ENCODE measurements around the gene OOSP1.
"Not testable (repeated sequence)": the region's sequence is repeated elsewhere in the genome, so short reads cannot be mapped to it uniquely, and the experiment has no call there.

Gene OOSP1, protein sequence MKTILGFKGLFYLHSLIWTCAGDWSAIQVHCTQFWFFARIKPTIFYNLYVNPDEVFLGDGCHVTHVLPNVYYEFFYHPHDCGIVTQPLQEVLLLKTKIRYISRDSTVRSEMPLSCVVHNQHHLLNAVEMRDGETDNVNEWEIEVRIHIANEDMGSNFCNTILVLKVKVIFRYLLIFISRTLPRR

DNA sequence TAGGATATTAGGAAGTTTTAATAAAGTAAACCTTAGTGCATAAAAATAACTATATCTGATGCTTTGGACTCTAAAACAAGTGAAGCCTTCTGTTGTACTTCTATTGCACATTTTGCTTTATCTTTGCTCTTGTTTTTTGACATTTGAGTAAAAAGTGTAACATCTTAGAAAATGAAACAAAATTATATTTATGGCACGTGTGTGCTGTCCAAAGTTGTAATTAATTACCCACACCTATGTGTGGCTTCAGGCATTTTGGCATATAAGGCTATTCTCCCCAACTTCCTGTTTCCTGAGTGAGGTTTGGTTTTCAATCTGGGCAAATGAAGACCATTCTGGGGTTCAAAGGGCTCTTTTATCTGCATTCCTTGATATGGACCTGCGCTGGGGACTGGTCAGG lies at the start of gene OOSP1:
Gene OOSP1 (plus strand): TSS at position 301 of the 400 bp plus-strand sequence. CDS start 23 bp downstream, at position 324.
- Histone ChIP-seq H3K27me3 (no peaks in the 10 kb centered on the region), H4K20me1 (no peaks in the 10 kb centered on the region), H3K36me3 (no peaks in the 10 kb centered on the region), H3K27ac (no peak within 1 kb of the TSS), H3K9me3 (no peaks in the 10 kb centered on the region), H3K4me3 (no peak within 1 kb of the TSS), H3K4me1 (no peaks in the 10 kb centered on the region), H3K4me2 (no peak within 1 kb of the TSS), H3K9ac (no peak within 1 kb of the TSS)
- no peak for TF ChIP-seq Cebpa-rat (IDR thresholded peaks at IDR 0.05)

DNA sequence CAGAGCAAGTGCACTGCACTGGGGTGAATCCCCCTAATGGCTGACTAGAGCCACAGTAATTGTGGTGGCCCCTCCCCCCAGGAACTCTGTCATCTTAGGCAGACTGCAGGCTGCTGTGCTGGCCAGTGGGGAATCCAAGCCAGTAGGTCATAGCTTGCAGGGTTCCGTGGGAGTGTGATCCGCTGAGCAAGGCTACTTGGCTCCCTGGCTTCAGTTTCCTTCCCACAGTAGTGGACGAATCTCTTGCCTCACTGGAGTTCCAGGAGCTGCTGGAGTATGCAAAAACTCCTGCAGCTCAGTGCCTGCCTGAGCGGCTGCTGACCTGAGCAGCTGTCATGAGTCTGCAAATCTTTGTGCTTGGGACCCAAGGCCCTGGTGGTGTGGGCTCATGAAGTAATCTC lies 46.5 kb upstream of the OOSP1 start:
- Histone ChIP-seq H4K20me1 (no peaks in the 10 kb centered on the region), H3K9me3 (peaks cover 35% of the 10 kb centered on the region), H3K27ac (no peak overlapping the region), H3K9ac (no peak overlapping the region), H3K27me3 (no peaks in the 10 kb centered on the region), H3K4me2 (no peak overlapping the region), H3K4me3 (no peak overlapping the region), H3K4me1 (no peaks in the 10 kb centered on the region), H3K36me3 (no peaks in the 10 kb centered on the region)
- TF ChIP-seq Cebpa-rat (IDR thresholded peaks at IDR 0.05): no peak

DNA sequence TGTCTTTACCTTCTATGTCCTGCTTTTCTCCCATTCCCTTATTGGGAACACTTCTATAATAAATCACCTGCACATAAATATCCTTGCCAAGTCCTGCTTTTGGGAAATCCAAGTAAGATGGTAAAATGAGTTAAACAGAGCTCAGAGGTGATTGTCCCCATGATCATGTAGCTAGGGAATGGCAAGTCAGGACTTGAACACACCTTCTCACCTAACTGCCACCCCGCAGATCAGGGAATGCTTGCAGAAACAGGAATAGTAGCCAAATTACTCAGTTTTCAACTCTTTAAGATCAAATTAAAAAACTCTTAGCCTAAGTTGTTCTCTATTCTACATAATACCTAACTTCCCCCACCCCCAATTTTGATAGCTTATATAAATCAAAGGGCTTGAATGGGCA lies 43.6 kb upstream of the OOSP1 start:
- TF ChIP-seq Cebpa-rat (IDR thresholded peaks at IDR 0.05): no peak
- H3K27me3 ChIP-seq: no peaks in the 10 kb centered on the region
- no peak overlapping the region for H3K4me3 ChIP-seq
- no peak overlapping the region for H3K4me2 ChIP-seq
- H3K9ac ChIP-seq: no peak overlapping the region
- H3K4me1 ChIP-seq: no peaks in the 10 kb centered on the region
- no peak overlapping the region for H3K27ac ChIP-seq
- no peaks in the 10 kb centered on the region for H3K36me3 ChIP-seq
- H3K9me3 ChIP-seq: peaks cover 16% of the 10 kb centered on the region
- no peaks in the 10 kb centered on the region for H4K20me1 ChIP-seq

DNA sequence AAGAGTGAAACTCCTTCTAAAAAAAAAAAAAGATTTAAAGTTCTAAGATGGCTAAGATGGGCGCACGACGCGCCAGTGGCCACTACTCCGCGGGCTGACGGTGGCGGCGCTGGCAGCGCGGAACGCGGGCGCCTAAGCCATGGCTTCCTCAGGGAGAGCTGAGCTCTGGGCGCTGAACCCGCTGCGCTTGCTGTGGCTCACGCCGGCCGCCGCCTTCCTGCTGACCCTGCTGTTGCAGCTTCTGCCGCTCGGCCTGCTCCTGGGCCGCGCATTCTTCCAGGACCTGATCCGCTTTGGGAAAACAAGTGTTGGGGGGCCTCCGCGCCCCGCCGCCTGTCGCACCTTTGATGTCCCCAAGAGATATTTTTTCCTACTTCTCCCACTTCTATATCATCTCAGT lies 40.2 kb upstream of the OOSP1 start:
- peaks cover 6% of the 10 kb centered on the region for H3K9me3 ChIP-seq
- TF ChIP-seq Cebpa-rat (IDR thresholded peaks at IDR 0.05): no peak
- no peaks in the 10 kb centered on the region for H3K4me1 ChIP-seq
- H3K36me3 ChIP-seq: no peaks in the 10 kb centered on the region
- H3K4me3 ChIP-seq: no peak overlapping the region
- no peaks in the 10 kb centered on the region for H3K27me3 ChIP-seq
- no peaks in the 10 kb centered on the region for H4K20me1 ChIP-seq
- no peak overlapping the region for H3K4me2 ChIP-seq
- no peak overlapping the region for H3K27ac ChIP-seq
- no peak overlapping the region for H3K9ac ChIP-seq

DNA sequence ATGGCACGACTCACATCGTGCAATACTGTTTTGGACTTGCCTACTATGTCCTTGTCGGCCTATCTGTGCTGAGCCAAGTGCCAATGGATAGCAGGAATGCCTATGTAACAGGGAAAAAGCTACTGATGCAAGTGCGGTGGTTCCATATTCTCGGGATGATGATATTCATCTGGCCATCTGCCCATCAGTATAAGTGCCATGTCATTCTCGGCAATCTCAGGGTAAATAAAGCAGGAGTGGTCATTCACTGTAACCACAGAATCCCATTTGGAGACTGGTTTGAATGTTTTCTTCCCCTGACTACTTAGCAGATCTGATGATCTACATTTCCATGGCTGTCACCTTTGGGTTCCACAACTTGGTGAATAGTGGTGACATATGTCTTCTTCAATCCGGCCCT lies 39.6 kb upstream of the OOSP1 start:
- Histone ChIP-seq H3K36me3 (no peaks in the 10 kb centered on the region), H3K9ac (no peak overlapping the region), H3K4me1 (no peaks in the 10 kb centered on the region), H3K27ac (no peak overlapping the region), H4K20me1 (no peaks in the 10 kb centered on the region), H3K4me3 (no peak overlapping the region), H3K4me2 (no peak overlapping the region), H3K27me3 (no peaks in the 10 kb centered on the region), H3K9me3 (peaks cover 6% of the 10 kb centered on the region)
- TF ChIP-seq Cebpa-rat (IDR thresholded peaks at IDR 0.05): no peak

DNA sequence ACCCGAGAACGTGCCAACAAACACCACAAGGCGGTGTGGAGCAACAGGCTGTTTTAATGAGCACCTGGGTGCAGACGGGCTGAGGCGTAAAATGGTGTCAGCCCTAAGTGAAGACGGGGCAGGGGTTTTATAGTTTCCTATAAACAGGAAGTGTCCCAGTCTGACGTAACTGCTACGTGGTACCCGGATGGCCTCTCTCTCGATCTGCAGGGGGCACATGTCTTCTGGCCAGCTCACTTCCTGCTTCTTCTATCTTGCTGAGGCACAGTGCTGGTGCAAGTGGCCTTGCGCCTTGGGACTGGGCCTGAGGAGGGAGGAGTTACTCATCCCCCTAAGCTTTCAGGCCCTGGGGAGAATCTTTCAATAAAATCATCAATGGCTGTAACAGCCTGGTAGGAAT lies 38.7 kb upstream of the OOSP1 start:
- Histone ChIP-seq H4K20me1 (no peaks in the 10 kb centered on the region), H3K36me3 (no peaks in the 10 kb centered on the region), H3K27ac (no peak overlapping the region), H3K4me2 (no peak overlapping the region), H3K27me3 (no peaks in the 10 kb centered on the region), H3K4me3 (no peak overlapping the region), H3K9ac (no peak overlapping the region), H3K9me3 (peaks cover 6% of the 10 kb centered on the region), H3K4me1 (no peaks in the 10 kb centered on the region)
- TF ChIP-seq Cebpa-rat (IDR thresholded peaks at IDR 0.05): no peak

DNA sequence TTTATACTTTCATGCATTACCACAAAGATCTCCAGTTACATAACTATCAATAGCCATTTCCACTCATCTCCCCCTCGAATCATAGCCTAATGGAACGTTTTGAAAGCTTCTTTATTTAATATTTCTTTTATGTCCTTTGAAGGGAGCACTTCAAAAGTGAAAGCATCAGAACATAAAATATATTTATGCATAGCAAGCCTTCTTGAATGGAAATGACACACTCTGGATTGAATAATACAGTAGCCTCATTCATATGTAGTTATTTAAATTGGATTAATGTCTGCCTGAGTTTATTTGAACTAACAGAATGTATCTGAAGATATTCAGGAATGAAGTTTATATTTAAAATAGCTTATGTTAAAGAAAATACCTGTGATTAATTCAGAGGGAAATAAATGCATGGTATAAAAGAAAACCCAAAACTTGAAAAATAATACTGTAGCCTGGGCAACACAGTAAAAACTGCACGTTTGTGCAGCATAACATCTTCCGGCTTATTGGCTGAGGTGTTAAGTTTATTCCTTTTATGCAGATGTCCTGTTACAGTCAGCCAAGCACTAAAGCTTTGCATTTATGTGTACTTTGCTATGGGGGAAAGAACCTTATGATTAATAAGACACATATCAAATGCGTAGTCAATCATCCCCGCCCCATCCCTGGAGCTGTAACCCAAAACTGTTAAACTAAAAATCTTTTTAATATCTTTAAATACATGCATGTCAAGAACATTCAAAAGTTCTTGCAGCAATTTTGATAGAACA lies 37.7 kb upstream of the OOSP1 start:
- H3K4me3 ChIP-seq: no peak overlapping the region
- no peak overlapping the region for H3K9ac ChIP-seq
- peaks cover 6% of the 10 kb centered on the region for H3K9me3 ChIP-seq
- no peak for TF ChIP-seq Cebpa-rat (IDR thresholded peaks at IDR 0.05)
- no peaks in the 10 kb centered on the region for H4K20me1 ChIP-seq
- no peaks in the 10 kb centered on the region for H3K36me3 ChIP-seq
- no peaks in the 10 kb centered on the region for H3K27me3 ChIP-seq
- no peak overlapping the region for H3K4me2 ChIP-seq
- no peaks in the 10 kb centered on the region for H3K4me1 ChIP-seq
- H3K27ac ChIP-seq: no peak overlapping the region

DNA sequence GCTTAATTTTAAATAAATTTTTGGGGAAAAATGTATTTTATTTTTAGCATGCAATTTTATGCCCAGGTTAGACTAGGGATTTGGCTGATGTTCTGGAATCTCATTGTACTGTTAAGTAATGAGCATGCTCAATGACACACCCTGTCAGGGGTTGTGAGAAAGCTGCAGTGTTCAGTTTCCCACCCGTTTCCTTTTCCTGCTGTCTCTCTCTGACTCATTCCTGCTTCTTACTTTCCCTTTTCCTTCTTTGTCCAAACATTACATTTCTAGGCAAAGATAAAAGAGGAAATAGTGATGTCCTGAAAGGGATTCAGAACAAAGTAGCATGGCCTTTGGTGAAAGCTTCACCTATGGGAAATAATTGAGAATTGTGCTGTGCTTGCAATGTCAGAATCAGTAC lies 36.9 kb upstream of the OOSP1 start:
- Histone ChIP-seq H3K9me3 (peaks cover 6% of the 10 kb centered on the region), H3K4me3 (no peak overlapping the region), H3K27ac (no peak overlapping the region), H3K4me2 (no peak overlapping the region), H3K9ac (no peak overlapping the region), H4K20me1 (no peaks in the 10 kb centered on the region), H3K4me1 (no peaks in the 10 kb centered on the region), H3K27me3 (no peaks in the 10 kb centered on the region), H3K36me3 (no peaks in the 10 kb centered on the region)
- no peak for TF ChIP-seq Cebpa-rat (IDR thresholded peaks at IDR 0.05)

DNA sequence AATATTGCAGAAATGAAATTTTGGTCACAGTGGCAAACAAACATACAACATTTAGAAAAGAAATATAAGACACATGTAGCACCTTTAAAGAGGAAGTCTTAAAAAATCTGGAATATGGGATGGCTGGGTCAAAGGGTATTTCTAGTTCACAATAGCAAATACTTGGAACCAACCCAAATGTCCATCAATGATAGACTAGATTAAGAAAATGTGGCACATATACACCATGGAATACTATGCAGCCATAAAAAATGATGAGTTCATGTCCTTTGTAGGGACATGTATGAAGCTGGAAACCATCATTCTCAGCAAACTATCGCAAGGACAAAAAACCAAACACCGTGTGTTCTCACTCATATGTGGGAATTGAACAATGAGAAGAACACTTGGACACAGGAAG lies 34.7 kb upstream of the OOSP1 start:
- H3K4me3 ChIP-seq, H3K4me1 ChIP-seq, H4K20me1 ChIP-seq, H3K27ac ChIP-seq, H3K36me3 ChIP-seq, H3K4me2 ChIP-seq, H3K9me3 ChIP-seq, H3K9ac ChIP-seq, H3K27me3 ChIP-seq: not testable (repeated sequence)

DNA sequence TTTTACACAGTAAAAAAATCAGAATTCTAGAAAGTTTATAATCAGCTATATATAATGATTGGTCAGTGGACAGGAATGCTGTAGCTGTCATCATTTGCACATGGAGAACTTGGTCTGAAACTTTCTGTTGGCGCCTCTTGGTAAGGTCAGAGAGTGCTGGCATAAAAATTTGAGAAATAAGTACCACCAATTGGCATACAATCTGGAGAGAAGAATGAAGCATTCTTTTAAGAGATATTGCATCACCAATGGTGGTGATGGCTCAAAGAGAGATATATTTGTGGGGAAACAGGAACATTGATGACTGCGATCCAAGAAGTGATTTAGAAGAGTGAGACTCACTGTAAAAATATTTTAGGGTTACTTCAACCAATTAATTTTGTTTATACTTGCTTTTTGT lies 19.8 kb upstream of the OOSP1 start:
- Histone ChIP-seq H3K4me2 (no peak overlapping the region), H3K27ac (no peak overlapping the region), H3K9me3 (peaks cover 45% of the 10 kb centered on the region), H3K27me3 (no peaks in the 10 kb centered on the region), H3K4me1 (no peaks in the 10 kb centered on the region), H3K36me3 (no peaks in the 10 kb centered on the region), H3K9ac (no peak overlapping the region), H4K20me1 (no peaks in the 10 kb centered on the region), H3K4me3 (no peak overlapping the region)
- TF ChIP-seq Cebpa-rat (IDR thresholded peaks at IDR 0.05): no peak
